Astrocyte (in vitro differentiated cells and primary cell): ENCODE data around the gene OR13C2. TPM values are rescaled to one million over a fixed set of nuclear protein-coding genes. Genes with fewer than 3 reads are reported as not detected.
"Not testable (repeated sequence)": the region's sequence is repeated elsewhere in the genome, so short reads cannot be mapped to it uniquely, and the experiment has no call there.

ENCODE experiments used
- DNase-seq: peaks from one replicate; pipeline ENCODE4 v3.0.0-alpha.2; 2010; ENCODE audit warnings: low read depth
- FAIRE-seq: peaks from 2 replicates; lab custom pipeline; 2011; peaks lifted over from hg19 to GRCh38; lab: Jason Lieb, UNC
- H2AFZ ChIP-seq: 2 replicates; pipeline ENCODE4 v1.6.0; 2012; ENCODE audit warnings: low read depth, low read length, inconsistent platforms
- H3K27ac ChIP-seq: 2 replicates; pipeline ENCODE4 v1.5.1; 2011; ENCODE audit warnings: low read depth, low read length, inconsistent platforms
- H3K27me3 ChIP-seq: 2 replicates; pipeline ENCODE4 v1.6.0; 2011; ENCODE audit warnings: low read length, inconsistent platforms; ENCODE audit not compliant: insufficient read depth
- H3K36me3 ChIP-seq: 2 replicates; pipeline ENCODE4 v1.5.1; 2011; ENCODE audit warnings: low read length, inconsistent platforms; ENCODE audit not compliant: insufficient read depth
- H3K4me1 ChIP-seq: 2 replicates; pipeline ENCODE4 v1.5.1; 2011; ENCODE audit warnings: low read length, inconsistent platforms; ENCODE audit not compliant: insufficient read depth
- H3K4me2 ChIP-seq: 2 replicates; pipeline ENCODE4 v1.6.0; 2012; ENCODE audit warnings: low read length, inconsistent platforms
- H3K4me3 ChIP-seq: 2 replicates; pipeline ENCODE4 v1.5.1; 2011; ENCODE audit warnings: low read depth, mild to moderate bottlenecking, low read length, inconsistent platforms; ENCODE audit not compliant: insufficient read depth
- H3K79me2 ChIP-seq: 2 replicates; pipeline ENCODE4 v1.6.0; 2012; ENCODE audit warnings: mild to moderate bottlenecking, low read length, inconsistent platforms; ENCODE audit not compliant: insufficient read depth
- H3K9ac ChIP-seq: 2 replicates; pipeline ENCODE4 v1.6.0; 2012; ENCODE audit warnings: mild to moderate bottlenecking, low read length, inconsistent platforms
- H3K9me3 ChIP-seq: 2 replicates; pipeline ENCODE4 v1.5.1; 2012; ENCODE audit warnings: low read depth, mild to moderate bottlenecking, low read length, inconsistent platforms; ENCODE audit not compliant: insufficient read depth
- H4K20me1 ChIP-seq: 2 replicates; pipeline ENCODE4 v1.6.0; 2012; ENCODE audit warnings: low read length, inconsistent platforms; ENCODE audit not compliant: insufficient read depth
- H3K27ac Mint-ChIP-seq: one replicate; pipeline ENCODE4 v1.8.0; 2021; ENCODE audit warnings: mild to moderate bottlenecking, mixed read lengths; ENCODE audit not compliant: unreplicated experiment
- H3K27me3 Mint-ChIP-seq: one replicate; pipeline ENCODE4 v1.8.0; 2021; ENCODE audit warnings: low read depth, mixed read lengths; ENCODE audit not compliant: unreplicated experiment
- H3K36me3 Mint-ChIP-seq: one replicate; pipeline ENCODE4 v1.8.0; 2021; ENCODE audit warnings: low read depth, mixed read lengths; ENCODE audit not compliant: unreplicated experiment
- H3K4me1 Mint-ChIP-seq: one replicate; pipeline ENCODE4 v1.8.0; 2021; ENCODE audit warnings: low read depth, mixed read lengths; ENCODE audit not compliant: unreplicated experiment
- H3K4me3 Mint-ChIP-seq: one replicate; pipeline ENCODE4 v1.8.0; 2021; ENCODE audit warnings: mild to moderate bottlenecking, moderate library complexity, mixed read lengths; ENCODE audit not compliant: unreplicated experiment
- H3K9me3 Mint-ChIP-seq: one replicate; pipeline ENCODE4 v1.8.0; 2021; ENCODE audit warnings: mild to moderate bottlenecking, mixed read lengths; ENCODE audit not compliant: unreplicated experiment
- CTCF ChIP-seq: IDR thresholded peaks from 2 replicates; pipeline ENCODE4 v1.5.1; 2011; ENCODE audit warnings: low read depth, mild to moderate bottlenecking, inconsistent platforms, low read length, moderate library complexity; ENCODE audit not compliant: insufficient read depth
- EZH2 ChIP-seq: IDR thresholded peaks from 2 replicates; pipeline ENCODE4 v1.6.1; 2012; ENCODE audit warnings: mild to moderate bottlenecking, low read length, inconsistent platforms; ENCODE audit not compliant: insufficient read depth
- total RNA-seq: library from RNA; stranded (reverse); gene quantifications from 2 replicates; pipeline ENCODE4 v1.2.1, GENCODE V29; 2021

The OR13C2 gene
- total RNA-seq, 1 donor from 2014 or later = not detected

- TF ChIP-seq EZH2 = no peak
- no peak for TF ChIP-seq CTCF
- no peaks in the 10 kb centered on the region for H3K4me1 ChIP-seq
- no peaks in the 10 kb centered on the region for H3K9me3 ChIP-seq
- no peaks in the 10 kb centered on the region for H3K27me3 ChIP-seq
- no peak overlapping the region for H2AFZ ChIP-seq
- no peak overlapping the region for H3K27ac Mint-ChIP-seq
- H4K20me1 ChIP-seq = no peaks in the 10 kb centered on the region
- H3K27me3 Mint-ChIP-seq = no peaks in the 10 kb centered on the region
- H3K36me3 ChIP-seq = no peaks in the 10 kb centered on the region
- no peaks in the 10 kb centered on the region for H3K4me1 Mint-ChIP-seq
- no peak overlapping the region for H3K4me2 ChIP-seq
- FAIRE-seq (no peak), DNase-seq (no peak)
- no peak overlapping the region for H3K9ac ChIP-seq
- H3K27ac ChIP-seq = no peak overlapping the region
- no peak overlapping the region for H3K4me3 ChIP-seq
- H3K4me3 Mint-ChIP-seq = no peak overlapping the region
- no peaks in the 10 kb centered on the region for H3K9me3 Mint-ChIP-seq
- no peaks in the 10 kb centered on the region for H3K36me3 Mint-ChIP-seq
- H3K79me2 ChIP-seq = no peaks in the 10 kb centered on the region
These were observed 2.9 kb upstream of the OR13C2 start for GRCh38 chr9:104608336-104608735.

GRCh38 chr9:104606152-104606551 is 725 bp upstream of the OR13C2 start:
- Mint-ChIP-seq H3K4me1 (no peaks in the 10 kb centered on the region), H3K27ac (no peak overlapping the region), H3K27me3 (no peaks in the 10 kb centered on the region), H3K4me3 (no peak overlapping the region), H3K36me3 (no peaks in the 10 kb centered on the region), H3K9me3 (no peaks in the 10 kb centered on the region)
- H3K4me2 ChIP-seq = no peak overlapping the region
- no peak overlapping the region for H3K9ac ChIP-seq
- H3K27ac ChIP-seq = no peak overlapping the region
- H3K27me3 ChIP-seq = no peaks in the 10 kb centered on the region
- no peaks in the 10 kb centered on the region for H3K36me3 ChIP-seq
- H3K4me1 ChIP-seq = no peaks in the 10 kb centered on the region
- DNase-seq (no peak), FAIRE-seq (no peak)
- H4K20me1 ChIP-seq = no peaks in the 10 kb centered on the region
- TF ChIP-seq CTCF = no peak
- no peak for TF ChIP-seq EZH2
- no peak overlapping the region for H2AFZ ChIP-seq
- H3K4me3 ChIP-seq = no peak overlapping the region
- no peaks in the 10 kb centered on the region for H3K79me2 ChIP-seq
- no peaks in the 10 kb centered on the region for H3K9me3 ChIP-seq

- Histone ChIP-seq H3K9ac (no peak overlapping the region), H3K4me1 (no peaks in the 10 kb centered on the region), H4K20me1 (no peaks in the 10 kb centered on the region), H3K4me3 (no peak overlapping the region), H3K79me2 (no peaks in the 10 kb centered on the region), H3K36me3 (no peaks in the 10 kb centered on the region), H3K27ac (no peak overlapping the region), H2AFZ (no peak overlapping the region), H3K9me3 (no peaks in the 10 kb centered on the region), H3K27me3 (no peaks in the 10 kb centered on the region), H3K4me2 (no peak overlapping the region)
- DNase-seq (no peak), FAIRE-seq (no peak)
- Mint-ChIP-seq H3K36me3 (no peaks in the 10 kb centered on the region), H3K9me3 (no peaks in the 10 kb centered on the region), H3K4me3 (no peak overlapping the region), H3K4me1 (no peaks in the 10 kb centered on the region), H3K27me3 (no peaks in the 10 kb centered on the region), H3K27ac (no peak overlapping the region)
- no peak for TF ChIP-seq CTCF
- TF ChIP-seq EZH2 = no peak
These were observed 626 bp downstream of the OR13C2 start for GRCh38 chr9:104604801-104605200.

GRCh38 chr9:104599313-104599712 is 6.1 kb downstream of the OR13C2 start, which contains the start of gene OR13C5:
TSS of gene OR13C5 (minus strand) at chr9:104599413. CDS start at chr9:104599413, 0 bp downstream.
- not testable (repeated sequence) for H3K4me2 ChIP-seq, H3K4me1 Mint-ChIP-seq, H3K4me1 ChIP-seq, H3K27me3 ChIP-seq, H3K27ac ChIP-seq, H3K4me3 ChIP-seq, H2AFZ ChIP-seq, H3K9me3 Mint-ChIP-seq, DNase-seq, H4K20me1 ChIP-seq, H3K27me3 Mint-ChIP-seq, H3K36me3 ChIP-seq, H3K27ac Mint-ChIP-seq, H3K4me3 Mint-ChIP-seq, H3K9me3 ChIP-seq, H3K9ac ChIP-seq, FAIRE-seq, H3K36me3 Mint-ChIP-seq, H3K79me2 ChIP-seq
